NT2/D1 (cell line): ENCODE measurements around the gene C5orf46.

Experiments used
- SUZ12 ChIP-seq: IDR thresholded peaks from 2 replicates; pipeline ENCODE4 v1.6.1; 2011; ENCODE audit not compliant: insufficient read length, insufficient read depth; ENCODE audit errors: extremely low read depth
- YY1 ChIP-seq: IDR thresholded peaks from 2 replicates; pipeline ENCODE4 v1.6.1; 2011; ENCODE audit not compliant: insufficient read length, insufficient read depth
- ZNF274 ChIP-seq: IDR thresholded peaks from 2 replicates; pipeline ENCODE4 v1.6.1; 2011; ENCODE audit warnings: mild to moderate bottlenecking, low read depth, low read length

GRCh38 chr5:147844846-147845245 is 61.5 kb downstream of the C5orf46 start:
- TF ChIP-seq YY1: no peak
- no peak for TF ChIP-seq ZNF274
- no peak for TF ChIP-seq SUZ12
